Subcutaneous abdominal adipose tissue (tissue), 5 donors: Measurements from ENCODE around the gene UQCC2.

Experiments used
- H3K27ac ChIP-seq: one replicate; pipeline ENCODE4 v1.7.0; 2013; ENCODE audit warnings: low read depth, mild to moderate bottlenecking, inconsistent platforms, low read length, moderate library complexity
- H3K27me3 ChIP-seq, 5 donors: one replicate each; pipeline ENCODE4 v1.7.0; 2013; ENCODE audit warnings: low read length in 5 of 5, inconsistent platforms in 1 of 5; ENCODE audit not compliant: control insufficient read depth in 5 of 5, insufficient read depth in 4 of 5
- H3K36me3 ChIP-seq, 5 donors: one replicate each; pipeline ENCODE4 v1.7.0; 2013; ENCODE audit warnings: low read length in 5 of 5; ENCODE audit not compliant: control insufficient read depth in 5 of 5, insufficient read depth in 5 of 5
- H3K4me1 ChIP-seq, 5 donors: one replicate each; pipeline ENCODE4 v1.7.0; 2013; ENCODE audit warnings: low read length in 5 of 5, mild to moderate bottlenecking in 3 of 5, moderate library complexity in 1 of 5; ENCODE audit not compliant: control insufficient read depth in 5 of 5, insufficient read depth in 5 of 5
- H3K4me3 ChIP-seq, 5 donors: one replicate each; pipeline ENCODE4 v1.7.0; 2013; ENCODE audit warnings: low read length in 5 of 5, low read depth in 1 of 5
- H3K9ac ChIP-seq, 5 donors: one replicate each; pipeline ENCODE4 v1.7.0; 2013; ENCODE audit warnings: low read length in 5 of 5, mild to moderate bottlenecking in 4 of 5, moderate library complexity in 3 of 5
- H3K9me3 ChIP-seq, 5 donors: one replicate each; pipeline ENCODE4 v1.7.0; 2013; ENCODE audit warnings: low read length in 5 of 5; ENCODE audit not compliant: control insufficient read depth in 5 of 5
- donor health status: healthy.
- donor health status: healthy.
- donor health status: healthy.
- donor health status: healthy.
- donor health status: healthy.

UQCC2 gene

GRCh38 chr6:33733709-33734007 is 22.2 kb upstream of the UQCC2 start:
- no peak overlapping the region for H3K4me3 ChIP-seq
- H3K27me3 ChIP-seq, result peaks cover 0 to 9% (median 3%) of the 10 kb centered on the region in 5 donors
- no peak overlapping the region for H3K27ac ChIP-seq
- peaks cover 0 to 2% (median 0%) of the 10 kb centered on the region in 5 donors for H3K4me1 ChIP-seq
- H3K36me3 ChIP-seq, result no peaks in the 10 kb centered on the region
- no peak overlapping the region for H3K9ac ChIP-seq
- no peaks in the 10 kb centered on the region for H3K9me3 ChIP-seq

GRCh38 chr6:33732817-33733708 is 21.6 kb upstream of the UQCC2 start:
- Histone ChIP-seq H3K27ac (no peak overlapping the region), H3K36me3 (no peaks in the 10 kb centered on the region), H3K27me3 (peaks cover 0 to 9% (median 3%) of the 10 kb centered on the region in 5 donors), H3K9ac (no peak overlapping the region), H3K9me3 (no peaks in the 10 kb centered on the region), H3K4me3 (no peak overlapping the region), H3K4me1 (peaks cover 0 to 6% (median 2%) of the 10 kb centered on the region in 5 donors)

- Histone ChIP-seq H3K9ac (no peak overlapping the region), H3K27me3 (peaks cover 0 to 9% (median 3%) of the 10 kb centered on the region in 5 donors), H3K36me3 (no peaks in the 10 kb centered on the region), H3K4me3 (no peak overlapping the region), H3K4me1 (peaks cover 0 to 12% (median 2%) of the 10 kb centered on the region in 5 donors), H3K9me3 (no peaks in the 10 kb centered on the region), H3K27ac (no peak overlapping the region)
These were observed 20.9 kb upstream of the UQCC2 start for GRCh38 chr6:33732385-33732784.

GRCh38 chr6:33731751-33732282 is 20.3 kb upstream of the UQCC2 start:
- Histone ChIP-seq H3K36me3 (no peaks in the 10 kb centered on the region), H3K4me1 (peaks cover 0 to 16% (median 0%) of the 10 kb centered on the region in 5 donors), H3K27me3 (peaks cover 0 to 9% (median 3%) of the 10 kb centered on the region in 5 donors), H3K9ac (no peak overlapping the region), H3K27ac (no peak overlapping the region), H3K9me3 (no peaks in the 10 kb centered on the region), H3K4me3 (no peak overlapping the region)

GRCh38 chr6:33731035-33731434 is 19.5 kb upstream of the UQCC2 start:
- H3K9ac ChIP-seq, result no peak overlapping the region
- H3K9me3 ChIP-seq, result no peaks in the 10 kb centered on the region
- peaks cover 0 to 16% (median 0%) of the 10 kb centered on the region in 5 donors for H3K4me1 ChIP-seq
- no peak overlapping the region for H3K4me3 ChIP-seq
- peaks cover 0 to 9% (median 3%) of the 10 kb centered on the region in 5 donors for H3K27me3 ChIP-seq
- H3K36me3 ChIP-seq, result no peaks in the 10 kb centered on the region
- H3K27ac ChIP-seq, result no peak overlapping the region

GRCh38 chr6:33730611-33731010 is 19.1 kb upstream of the UQCC2 start:
- H3K9me3 ChIP-seq, result no peaks in the 10 kb centered on the region
- H3K9ac ChIP-seq, result no peak overlapping the region
- H3K36me3 ChIP-seq, result no peaks in the 10 kb centered on the region
- peaks cover 0 to 9% (median 3%) of the 10 kb centered on the region in 5 donors for H3K27me3 ChIP-seq
- H3K4me3 ChIP-seq, result no peak overlapping the region
- peaks cover 0 to 16% (median 0%) of the 10 kb centered on the region in 5 donors for H3K4me1 ChIP-seq
- no peak overlapping the region for H3K27ac ChIP-seq

- Histone ChIP-seq H3K36me3 (no peaks in the 10 kb centered on the region), H3K4me3 (no peak overlapping the region), H3K9me3 (no peaks in the 10 kb centered on the region), H3K9ac (no peak overlapping the region), H3K27me3 (peaks cover 0 to 11% (median 3%) of the 10 kb centered on the region in 5 donors), H3K4me1 (peaks cover 0 to 16% (median 0%) of the 10 kb centered on the region in 5 donors), H3K27ac (no peak overlapping the region)
These were observed 17.6 kb upstream of the UQCC2 start for GRCh38 chr6:33729059-33729458.

- H3K27me3 ChIP-seq, result peaks cover 5 to 16% (median 7%) of the 10 kb centered on the region in 5 donors
- no peak overlapping the region for H3K27ac ChIP-seq
- H3K9me3 ChIP-seq, result no peaks in the 10 kb centered on the region
- H3K4me3 ChIP-seq, result no peak overlapping the region
- H3K4me1 ChIP-seq, result peaks cover 0 to 16% (median 0%) of the 10 kb centered on the region in 5 donors
- H3K36me3 ChIP-seq, result no peaks in the 10 kb centered on the region
- H3K9ac ChIP-seq, result no peak overlapping the region
These were observed 16.9 kb upstream of the UQCC2 start for GRCh38 chr6:33728438-33728837.

- peaks cover 0 to 16% (median 0%) of the 10 kb centered on the region in 5 donors for H3K4me1 ChIP-seq
- no peak overlapping the region for H3K4me3 ChIP-seq
- H3K27me3 ChIP-seq, result peaks cover 5 to 16% (median 6%) of the 10 kb centered on the region in 5 donors
- H3K9me3 ChIP-seq, result no peaks in the 10 kb centered on the region
- H3K27ac ChIP-seq, result no peak overlapping the region
- no peaks in the 10 kb centered on the region for H3K36me3 ChIP-seq
- no peak overlapping the region for H3K9ac ChIP-seq
These were observed 16.4 kb upstream of the UQCC2 start for GRCh38 chr6:33727932-33728331.

GRCh38 chr6:33727126-33727525 is 15.6 kb upstream of the UQCC2 start:
- Histone ChIP-seq H3K4me3 (no peak overlapping the region), H3K9me3 (no peaks in the 10 kb centered on the region), H3K36me3 (no peaks in the 10 kb centered on the region), H3K9ac (no peak overlapping the region), H3K27me3 (peaks cover 3 to 15% (median 8%) of the 10 kb centered on the region in 5 donors), H3K27ac (no peak overlapping the region), H3K4me1 (peaks cover 0 to 16% (median 0%) of the 10 kb centered on the region in 5 donors)
